Loucy (cell line): ENCODE data around the gene CLDN5.

Experiments used
- CTCF ChIP-seq: fragments of 200-600 bp; sonication (generic); conservative IDR thresholded peaks from 2 replicates; pipeline ENCODE4 v1.5.1; 2014; ENCODE audit warnings: mild to moderate bottlenecking, antibody characterized with exemption, low read length
- EZH2phosphoT487 ChIP-seq: fragments of 200-600 bp; IDR thresholded peaks from 2 replicates; pipeline ENCODE4 v1.6.1; 2018; ENCODE audit warnings: antibody characterized with exemption, mild to moderate bottlenecking, moderate library complexity, borderline replicate concordance

- no peak for TF ChIP-seq CTCF
- TF ChIP-seq EZH2phosphoT487 = no peak
These were observed 19.1 kb downstream of the CLDN5 start for GRCh38 chr22:19504900-19505734.
